Measurements from ENCODE around the gene NUP205.

NUP205 gene

GRCh38 chr7:135510592-135511183 is 47.0 kb upstream of the NUP205 start (continued):
- TF ChIP-seq ZNF626 (tag by site-specific recombination; IDR thresholded peaks at IDR 0.05) (no peak), ZNF266 (tag by site-specific recombination; IDR thresholded peaks at IDR 0.05; ENCODE audit: low read depth) (no peak), ZNF133 (tag by site-specific recombination; IDR thresholded peaks at IDR 0.05) (no peak), GLIS2 (tag by site-specific recombination; IDR thresholded peaks at IDR 0.05) (no peak), ZNF184 (tag by site-specific recombination; IDR thresholded peaks at IDR 0.05) (no peak), ZSCAN18 (tag by site-specific recombination; IDR thresholded peaks at IDR 0.05) (no peak), YY2 (tag by site-specific recombination; IDR thresholded peaks at IDR 0.05) (no peak), BCL6B (tag by site-specific recombination; IDR thresholded peaks at IDR 0.05) (no peak), ZNF701 (tag by site-specific recombination; IDR thresholded peaks at IDR 0.05) (no peak), ZNF548 (tag by site-specific recombination; IDR thresholded peaks at IDR 0.05) (no peak), ZNF600 (tag by site-specific recombination; IDR thresholded peaks at IDR 0.05) (peak; percentile 26; the same call in 1 of the 2 replicates), ZNF561 (tag by site-specific recombination; IDR thresholded peaks at IDR 0.05; ENCODE audit: borderline replicate concordance) (no peak), ZNF585B (tag by site-specific recombination; IDR thresholded peaks at IDR 0.05) (no peak), ZBTB48 (tag by site-specific recombination; IDR thresholded peaks at IDR 0.05) (peak; percentile 51; the same call in 1 of the 2 replicates), ZNF521 (tag by site-specific recombination; IDR thresholded peaks at IDR 0.05) (no peak), ZSCAN5A (tag by site-specific recombination; IDR thresholded peaks at IDR 0.05) (no peak), ZBTB44 (tag by site-specific recombination; IDR thresholded peaks at IDR 0.05) (no peak), EGR2 (tag by site-specific recombination; IDR thresholded peaks at IDR 0.05; ENCODE audit: low read depth) (no peak), ZNF792 (tag by site-specific recombination; IDR thresholded peaks at IDR 0.05) (no peak), ZNF146 (tag by site-specific recombination; IDR thresholded peaks at IDR 0.05) (no peak), ZNF555 (tag by site-specific recombination; conservative IDR thresholded peaks at IDR 0.05) (no peak), ZNF221 (tag by site-specific recombination; IDR thresholded peaks at IDR 0.05; ENCODE audit: borderline replicate concordance) (no peak), ZNF148 (tag by site-specific recombination; IDR thresholded peaks at IDR 0.05; ENCODE audit: borderline replicate concordance) (no peak), MYNN (tag by site-specific recombination; IDR thresholded peaks at IDR 0.05; ENCODE audit: borderline replicate concordance) (no peak), ZBTB20 (tag by site-specific recombination; IDR thresholded peaks at IDR 0.05) (peak; percentile 84), ZNF280D (tag by site-specific recombination; IDR thresholded peaks at IDR 0.05) (no peak)

All from HEK293 (cell line).